ENCODE measurements around the gene CCDC110.

Gene CCDC110

DNA sequence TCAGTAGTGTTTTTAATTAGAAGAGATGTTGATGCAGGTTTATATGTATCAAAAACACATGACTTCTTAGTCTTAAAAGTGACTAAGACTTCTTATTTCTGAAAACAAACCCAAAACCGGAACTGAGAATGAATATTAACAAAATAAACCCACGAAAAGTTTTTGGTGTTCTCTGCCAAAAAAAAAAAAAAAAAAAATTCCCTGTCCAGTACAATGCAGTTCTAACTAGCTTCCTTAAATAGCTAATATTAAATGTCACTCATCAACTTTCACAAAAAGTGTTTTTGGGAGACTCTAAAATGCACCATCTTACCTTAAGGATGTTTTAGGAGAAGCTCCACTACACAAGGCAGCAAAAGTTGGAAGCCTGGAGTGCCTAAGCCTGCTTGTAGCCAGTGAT, 72.9 kb downstream of the CCDC110 start:
- Histone ChIP-seq H3K27me3 (replicated peaks) (no peaks in the 10 kb centered on the region), H3K4me3 (ENCODE audit: low read depth, low read length) (no peak overlapping the region), H3K27ac (no peak overlapping the region), H3K36me3 (replicated peaks) (no peaks in the 10 kb centered on the region)
- no peak for DNase-seq
- in situ Hi-C loops (cut with HindIII; ENCODE audit: low pct_ligation_motif_present, low sequenced_read_pairs), result no loop called here
- TF ChIP-seq, protein P1, sequence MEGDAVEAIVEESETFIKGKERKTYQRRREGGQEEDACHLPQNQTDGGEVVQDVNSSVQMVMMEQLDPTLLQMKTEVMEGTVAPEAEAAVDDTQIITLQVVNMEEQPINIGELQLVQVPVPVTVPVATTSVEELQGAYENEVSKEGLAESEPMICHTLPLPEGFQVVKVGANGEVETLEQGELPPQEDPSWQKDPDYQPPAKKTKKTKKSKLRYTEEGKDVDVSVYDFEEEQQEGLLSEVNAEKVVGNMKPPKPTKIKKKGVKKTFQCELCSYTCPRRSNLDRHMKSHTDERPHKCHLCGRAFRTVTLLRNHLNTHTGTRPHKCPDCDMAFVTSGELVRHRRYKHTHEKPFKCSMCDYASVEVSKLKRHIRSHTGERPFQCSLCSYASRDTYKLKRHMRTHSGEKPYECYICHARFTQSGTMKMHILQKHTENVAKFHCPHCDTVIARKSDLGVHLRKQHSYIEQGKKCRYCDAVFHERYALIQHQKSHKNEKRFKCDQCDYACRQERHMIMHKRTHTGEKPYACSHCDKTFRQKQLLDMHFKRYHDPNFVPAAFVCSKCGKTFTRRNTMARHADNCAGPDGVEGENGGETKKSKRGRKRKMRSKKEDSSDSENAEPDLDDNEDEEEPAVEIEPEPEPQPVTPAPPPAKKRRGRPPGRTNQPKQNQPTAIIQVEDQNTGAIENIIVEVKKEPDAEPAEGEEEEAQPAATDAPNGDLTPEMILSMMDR (IDR thresholded peaks at IDR 0.05; ENCODE audit: low read depth, low read length, missing control alignments), result no peak

DNA sequence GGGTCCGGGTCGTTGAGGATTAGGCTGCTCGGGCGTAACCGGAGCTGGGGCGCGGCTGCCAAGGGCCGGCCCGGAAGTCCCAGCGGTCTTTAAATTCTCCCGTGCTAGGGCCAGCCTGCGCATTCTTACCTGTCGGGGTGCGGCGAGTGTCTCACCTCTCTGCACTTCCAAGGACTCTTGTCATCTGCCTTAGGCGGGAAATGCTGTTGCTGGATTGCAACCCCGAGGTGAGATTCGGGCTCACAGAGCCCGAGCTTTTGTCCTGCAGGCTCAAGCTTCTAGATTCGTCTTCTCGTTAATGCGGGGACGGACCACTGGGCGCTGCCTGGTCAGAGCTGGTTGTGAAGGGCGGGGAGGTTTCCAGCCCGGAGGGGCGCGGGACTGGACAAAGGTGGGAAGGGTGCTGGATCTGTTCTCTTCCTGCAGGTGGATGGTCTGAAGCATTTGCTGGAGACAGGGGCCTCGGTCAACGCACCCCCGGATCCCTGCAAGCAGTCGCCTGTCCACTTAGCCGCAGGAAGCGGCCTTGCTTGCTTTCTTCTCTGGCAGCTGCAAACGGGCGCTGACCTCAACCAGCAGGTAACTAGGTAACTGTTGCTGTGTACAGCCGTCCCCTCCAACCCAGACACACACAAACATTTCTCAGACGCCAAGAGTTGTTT, 74.7 kb downstream of the CCDC110 start, which contains the start of gene ANKRD37:
TSS of gene ANKRD37 (plus strand) at position 118 of the 662 bp plus-strand sequence. CDS start at position 201, 83 bp downstream.
- Histone ChIP-seq H3K27me3 (replicated peaks) (no peaks in the 10 kb centered on the region), H3K4me3 (ENCODE audit: low read depth, low read length) (peak within 1 kb of the TSS; percentile 70), H3K36me3 (replicated peaks) (no peaks in the 10 kb centered on the region), H3K27ac (peak within 1 kb of the TSS; percentile 93)
- DNase-seq, result peak; percentile 38
- in situ Hi-C loops (cut with HindIII; ENCODE audit: low pct_ligation_motif_present, low sequenced_read_pairs), result no loop called here
- TF ChIP-seq, protein P1 (IDR thresholded peaks at IDR 0.05; ENCODE audit: low read depth, low read length, missing control alignments), result peak; percentile 33

DNA sequence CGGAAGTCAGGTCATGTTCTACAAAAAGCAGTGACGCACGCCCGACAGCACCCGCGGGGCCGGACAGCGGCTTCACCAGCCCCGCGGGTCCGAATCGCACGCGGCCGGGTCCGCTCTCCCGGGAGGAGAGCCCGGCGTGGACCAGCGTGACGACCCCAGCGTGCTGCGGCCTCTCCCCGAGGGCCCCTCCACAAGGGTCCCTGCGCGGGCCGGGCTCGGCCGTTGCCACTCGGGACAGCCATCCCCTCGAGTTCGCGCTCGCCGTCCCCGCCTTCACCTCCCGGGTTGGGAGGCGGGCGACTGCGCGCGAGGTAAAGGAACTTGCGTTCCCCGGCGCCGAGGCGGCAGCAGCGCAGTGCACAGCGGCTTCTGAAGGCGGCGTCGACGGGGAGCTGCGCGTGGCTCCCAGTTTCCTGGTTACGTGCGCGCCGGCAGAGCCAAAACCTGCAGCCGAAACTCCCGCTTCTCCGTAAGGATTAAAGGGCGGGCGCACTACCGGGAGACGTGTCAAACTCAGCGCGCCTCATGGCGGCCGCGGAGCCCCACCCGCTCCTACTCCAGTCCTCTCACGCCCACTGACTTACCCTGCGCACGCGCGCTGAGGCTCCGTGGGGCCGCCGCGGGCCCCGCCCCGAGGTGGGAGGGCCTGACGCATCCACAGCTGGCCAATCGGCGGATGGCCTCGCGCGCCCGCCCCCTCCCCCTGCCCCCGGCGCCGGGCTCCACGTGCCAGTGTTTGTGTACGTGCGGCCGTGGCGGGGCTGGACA, 75.4 kb downstream of the CCDC110 start:
- Histone ChIP-seq H3K36me3 (replicated peaks) (no peaks in the 10 kb centered on the region), H3K27ac (peak overlapping the region; percentile 93), H3K27me3 (replicated peaks) (no peaks in the 10 kb centered on the region), H3K4me3 (ENCODE audit: low read depth, low read length) (peak overlapping the region; percentile 70)
- peak; percentile 96 for DNase-seq
- in situ Hi-C loops (cut with HindIII; ENCODE audit: low pct_ligation_motif_present, low sequenced_read_pairs), result no loop called here
- TF ChIP-seq, protein P1 (IDR thresholded peaks at IDR 0.05; ENCODE audit: low read depth, low read length, missing control alignments), result no peak

DNA sequence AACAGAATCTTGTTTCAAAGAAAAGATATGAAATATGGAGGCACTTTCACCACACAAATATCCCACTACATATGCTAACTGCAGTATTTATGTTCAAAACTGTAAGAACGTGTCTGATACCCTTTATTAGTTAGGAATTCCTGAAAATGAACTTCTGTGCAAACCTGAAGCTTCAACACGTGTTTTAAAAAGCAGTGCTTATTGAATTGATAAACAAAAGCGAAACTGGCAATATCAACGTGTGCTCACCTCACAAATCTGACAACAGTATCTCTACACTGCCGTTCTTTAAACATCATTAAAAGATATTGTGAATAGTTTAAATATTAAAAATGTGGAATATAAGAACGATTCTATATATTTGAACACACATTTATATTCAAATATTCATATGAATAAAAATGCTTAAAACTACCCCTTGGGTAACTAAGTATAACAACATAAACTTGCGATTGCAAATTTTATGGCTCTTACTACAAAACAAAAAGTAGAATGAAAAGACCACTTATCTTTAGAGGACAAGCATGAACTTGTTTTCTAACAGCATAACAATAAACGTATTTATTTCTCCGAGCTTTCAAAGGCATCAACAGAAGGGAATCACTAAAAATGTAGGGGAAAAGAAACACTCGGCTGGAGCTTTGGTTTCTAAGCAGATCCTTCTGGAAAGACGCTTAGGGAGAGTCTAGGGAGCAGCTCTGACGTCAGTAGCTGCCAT, 76.1 kb downstream of the CCDC110 start, which contains the start of gene LRP2BP:
TSS of gene LRP2BP (minus strand) at position 687 of the 718 bp plus-strand sequence. CDS start 17,738 bp downstream, outside the sequence.
- peak within 1 kb of the TSS; percentile 93 for H3K27ac ChIP-seq
- no peak for DNase-seq
- TF ChIP-seq, protein P1 (IDR thresholded peaks at IDR 0.05; ENCODE audit: low read depth, low read length, missing control alignments), result no peak
- H3K4me3 ChIP-seq (ENCODE audit: low read depth, low read length), result peak within 1 kb of the TSS; percentile 70
- in situ Hi-C loops (cut with HindIII; ENCODE audit: low pct_ligation_motif_present, low sequenced_read_pairs), result no loop called here
- no peaks in the 10 kb centered on the region for H3K27me3 ChIP-seq (replicated peaks)
- no peaks in the 10 kb centered on the region for H3K36me3 ChIP-seq (replicated peaks)

Data from brain microvascular endothelial cell (primary cell).